Esophagus (tissue), 2 donors: ENCODE data around the gene DISP2. TPM values are rescaled to one million over a fixed set of nuclear protein-coding genes. Genes with fewer than 3 reads are reported as not detected.

Experiments
- H3K27ac ChIP-seq, 2 donors: one replicate each; pipeline ENCODE4 v1.5.1; 2013; ENCODE audit warnings: low read depth in 2 of 2, mild to moderate bottlenecking in 2 of 2, inconsistent platforms in 1 of 2, low read length in 1 of 2, moderate library complexity in 1 of 2
- H3K27me3 ChIP-seq, 2 donors: one replicate each; pipeline ENCODE4 v1.6.1; 2013; ENCODE audit warnings: low read length in 2 of 2, control low read depth in 1 of 2, mild to moderate bottlenecking in 1 of 2; ENCODE audit not compliant: insufficient read depth in 2 of 2, control insufficient read depth in 1 of 2
- H3K36me3 ChIP-seq, 2 donors: one replicate each; pipeline ENCODE4 v1.6.1; 2013; ENCODE audit warnings: low read length in 1 of 2; ENCODE audit not compliant: control insufficient read depth in 2 of 2, insufficient read depth in 2 of 2
- H3K4me1 ChIP-seq, 2 donors: one replicate each; pipeline ENCODE4 v1.6.1; 2013; ENCODE audit warnings: low read length in 1 of 2; ENCODE audit not compliant: control insufficient read depth in 2 of 2, insufficient read depth in 2 of 2
- H3K4me3 ChIP-seq, 2 donors: one replicate each; pipeline ENCODE4 v1.5.1; 2013; ENCODE audit warnings: low read length in 2 of 2, mild to moderate bottlenecking in 2 of 2, low read depth in 1 of 2, moderate library complexity in 1 of 2
- H3K9me3 ChIP-seq, 2 donors: one replicate each; pipeline ENCODE4 v1.6.1; 2013; ENCODE audit warnings: mild to moderate bottlenecking in 2 of 2, low read depth in 1 of 2, low read length in 1 of 2, moderate library complexity in 1 of 2; ENCODE audit not compliant: control insufficient read depth in 2 of 2, insufficient read depth in 1 of 2
- WGBS, 2 donors: extraction: QIAGEN DNeasy Blood & Tissue Kit; methylation state at CpG; one replicate each; pipeline ENCODE4 v1.1.7; 2013; 5-methylcytosine and 5-hydroxymethylcytosine counted together
- polyA plus RNA-seq, 2 donors: library from polyadenylated mRNA; stranded (reverse); fragments of 200-250 nt; gene quantifications; one replicate each; pipeline ENCODE4 v1.2.3, GENCODE V29; 2013
- donor health status: healthy with polysubstance abuse.
- donor health status: Bipolar disorder and iron deficiency.

Gene DISP2
- polyA plus RNA-seq, 2 donors: 0.33 to 1.3 TPM

DNA sequence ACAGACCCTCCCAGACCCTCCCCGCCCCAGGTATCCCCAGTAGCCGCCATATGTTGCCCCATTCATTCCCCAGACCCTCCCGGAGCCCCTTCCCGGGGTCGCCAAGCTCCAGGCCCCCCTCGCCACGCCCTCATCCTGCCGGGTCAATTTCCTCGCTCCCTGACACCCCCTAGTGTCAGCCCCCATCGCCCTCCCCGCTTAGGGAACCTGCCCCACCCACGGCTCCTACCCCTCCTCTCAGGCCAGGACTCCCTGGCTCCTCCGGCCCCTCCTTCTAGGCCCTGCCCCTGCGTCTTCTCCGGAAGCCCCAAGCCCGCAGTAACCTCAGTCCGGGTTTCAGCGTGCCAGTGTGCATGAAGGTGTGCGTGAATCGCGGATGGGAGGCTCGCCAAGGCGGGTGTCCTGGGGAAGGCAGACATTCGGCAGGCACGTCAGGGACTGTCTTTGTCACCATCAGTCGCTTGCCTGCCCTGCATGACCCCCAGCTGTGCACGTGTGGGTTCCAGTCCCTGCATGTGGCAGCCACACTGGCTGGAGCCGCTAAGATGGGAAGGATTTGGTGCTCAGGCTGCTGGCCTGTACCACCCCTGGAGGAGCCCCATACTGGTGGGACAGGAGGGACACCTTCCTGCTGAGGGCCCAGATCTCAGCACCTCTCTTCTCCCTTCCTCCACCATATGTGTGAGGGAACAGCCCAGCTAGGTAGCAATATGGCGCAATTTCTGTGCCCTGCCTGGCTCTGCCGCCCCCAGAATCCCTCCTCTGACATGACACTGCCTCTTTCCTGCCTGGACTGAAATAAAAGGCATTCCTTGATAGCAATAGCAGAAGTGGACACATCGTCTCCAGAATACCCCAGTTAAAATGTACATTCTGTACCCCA lies 693 bp downstream of the DISP2 start:
- H3K27me3 ChIP-seq: no peaks in the 10 kb centered on the region
- peaks cover 4 to 10% of the 10 kb centered on the region in 2 donors for H3K4me1 ChIP-seq
- H3K27ac ChIP-seq: no peak overlapping the region
- 11% methylated on average over 31 of the region's 31 CpGs for WGBS, 2 donors
- H3K36me3 ChIP-seq: no peaks in the 10 kb centered on the region
- no peaks in the 10 kb centered on the region for H3K9me3 ChIP-seq
- peak overlapping the region; percentile 36 to 48 for H3K4me3 ChIP-seq

DNA sequence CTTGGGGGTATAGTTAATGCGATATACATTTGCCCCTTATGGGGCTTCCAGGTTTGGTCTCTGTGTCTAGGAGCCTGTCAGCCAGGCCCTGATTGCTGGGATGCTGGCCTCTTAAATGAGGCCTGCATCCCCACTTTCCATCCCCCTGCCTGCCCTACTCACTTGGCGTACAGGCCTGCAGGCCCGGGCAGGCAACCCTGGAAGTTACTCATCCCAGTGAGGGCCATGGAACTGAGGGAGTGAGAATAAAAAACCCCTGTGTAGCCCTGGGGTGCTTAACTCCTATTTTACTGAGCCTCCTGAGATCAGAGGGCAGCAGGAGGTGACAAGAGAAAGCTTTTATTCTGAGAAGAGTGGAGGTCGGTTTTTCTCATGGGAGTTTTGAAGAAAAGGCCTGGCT lies 2.0 kb downstream of the DISP2 start:
- WGBS, 2 donors: 82 to 88% methylated on average over 4 of the region's 4 CpGs
- Histone ChIP-seq H3K4me1 (peaks cover 4 to 10% of the 10 kb centered on the region in 2 donors), H3K4me3 (no peak overlapping the region), H3K9me3 (no peaks in the 10 kb centered on the region), H3K27me3 (no peaks in the 10 kb centered on the region), H3K27ac (no peak overlapping the region), H3K36me3 (no peaks in the 10 kb centered on the region)

DNA sequence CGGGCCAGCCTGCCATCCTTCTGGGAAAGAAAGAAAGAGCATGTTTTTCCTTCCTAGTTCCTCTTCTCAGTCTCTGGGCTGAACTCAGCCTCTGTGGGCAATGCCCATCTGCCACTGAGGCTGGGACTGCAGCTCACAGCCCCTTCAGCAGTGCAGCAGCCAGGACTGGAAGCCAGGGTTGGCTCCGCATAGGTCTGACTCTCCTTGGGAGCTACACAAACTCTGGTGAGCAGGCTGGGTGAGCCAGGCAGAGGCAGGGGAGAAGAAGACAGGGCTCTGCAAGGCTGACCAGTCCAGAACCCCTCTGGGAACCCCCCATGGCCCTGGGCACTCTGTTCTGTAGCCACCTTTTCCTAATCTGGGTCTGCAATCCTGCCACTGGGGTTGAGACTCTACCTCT lies 3.6 kb downstream of the DISP2 start:
- H3K4me1 ChIP-seq: peaks cover 4 to 10% of the 10 kb centered on the region in 2 donors
- no peaks in the 10 kb centered on the region for H3K36me3 ChIP-seq
- no peak overlapping the region for H3K4me3 ChIP-seq
- 82 to 88% methylated on average over 2 of the region's 2 CpGs for WGBS, 2 donors
- no peak overlapping the region for H3K27ac ChIP-seq
- H3K27me3 ChIP-seq: no peaks in the 10 kb centered on the region
- H3K9me3 ChIP-seq: no peaks in the 10 kb centered on the region

DNA sequence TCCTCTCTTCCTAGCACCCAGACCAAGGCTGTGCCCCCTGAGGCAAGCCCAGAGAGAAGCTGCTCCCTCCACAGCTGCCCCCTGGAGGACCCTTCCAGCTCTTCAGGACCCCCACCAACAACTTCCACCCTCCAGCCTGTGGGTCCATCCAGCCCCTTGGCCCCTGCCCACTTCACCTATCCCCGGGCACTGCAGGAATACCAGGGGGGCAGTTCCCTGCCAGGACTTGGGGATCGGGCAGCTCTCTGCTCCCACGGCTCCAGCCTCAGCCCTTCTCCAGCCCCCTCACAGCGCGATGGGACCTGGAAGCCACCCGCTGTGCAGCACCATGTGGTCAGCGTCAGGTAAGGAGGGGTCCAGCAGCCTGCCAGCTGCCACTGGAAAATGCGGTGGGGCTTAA lies 5.6 kb downstream of the DISP2 start:
- 85% methylated on average over 7 to 8 of the region's 8 CpGs for WGBS, 2 donors
- H3K27ac ChIP-seq: no peak overlapping the region
- H3K4me1 ChIP-seq: peaks cover 7 to 16% of the 10 kb centered on the region in 2 donors

DNA sequence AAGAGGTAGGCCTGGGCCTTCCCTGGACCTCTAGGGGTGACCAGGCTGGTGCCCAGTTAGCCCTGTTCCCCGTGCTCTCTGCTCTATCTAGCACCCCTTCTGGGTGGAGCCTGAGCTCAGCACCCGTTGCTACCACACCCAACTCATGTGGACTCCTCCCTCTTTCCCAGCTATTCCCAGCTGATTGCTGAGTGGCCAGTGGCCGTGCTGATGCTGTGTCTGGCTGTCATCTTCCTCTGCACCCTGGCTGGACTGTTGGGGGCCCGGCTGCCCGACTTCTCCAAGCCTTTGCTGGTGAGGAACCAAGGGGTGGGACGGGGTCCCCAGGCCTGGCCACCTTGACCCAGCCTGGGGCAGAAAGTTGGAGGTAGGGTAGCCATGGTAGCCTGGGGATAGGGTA lies 6.2 kb downstream of the DISP2 start:
- WGBS, 2 donors: 69 to 75% methylated on average over 6 of the region's 6 CpGs

More for the DNA sequence above, 5.6 kb downstream of the DISP2 start:
- no peaks in the 10 kb centered on the region for H3K27me3 ChIP-seq
- H3K36me3 ChIP-seq: no peaks in the 10 kb centered on the region
- no peak overlapping the region for H3K4me3 ChIP-seq
- no peaks in the 10 kb centered on the region for H3K9me3 ChIP-seq

DNA sequence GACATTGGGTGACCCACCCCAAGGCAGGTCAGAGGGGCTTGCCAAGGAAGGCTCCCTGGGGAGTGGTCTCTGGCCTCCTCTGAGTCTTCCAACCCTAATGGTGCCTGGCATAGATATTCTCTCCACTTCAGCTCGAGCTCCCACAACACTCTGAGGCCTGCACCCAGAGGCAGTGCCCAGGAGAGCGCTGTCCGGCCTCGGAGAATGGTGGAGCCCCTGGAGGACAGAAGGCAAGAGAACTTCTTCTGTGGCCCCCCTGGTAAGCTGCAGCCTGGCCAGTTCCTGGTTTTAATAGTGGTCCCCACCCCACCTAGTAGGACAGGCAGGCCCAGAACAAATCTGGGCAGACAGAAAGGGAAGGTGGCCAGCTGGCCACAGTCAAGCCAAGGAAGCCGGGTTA lies 7.0 kb downstream of the DISP2 start:
- H3K9me3 ChIP-seq: no peaks in the 10 kb centered on the region
- no peaks in the 10 kb centered on the region for H3K27me3 ChIP-seq
- H3K4me1 ChIP-seq: peaks cover 7 to 14% of the 10 kb centered on the region in 2 donors
- H3K36me3 ChIP-seq: no peaks in the 10 kb centered on the region
- no peak overlapping the region for H3K4me3 ChIP-seq
- no peak overlapping the region for H3K27ac ChIP-seq
- WGBS, 2 donors: 89 to 93% methylated on average over 5 of the region's 5 CpGs

More for the DNA sequence above, 6.2 kb downstream of the DISP2 start:
- Histone ChIP-seq H3K9me3 (no peaks in the 10 kb centered on the region), H3K36me3 (no peaks in the 10 kb centered on the region), H3K27me3 (no peaks in the 10 kb centered on the region), H3K4me3 (no peak overlapping the region), H3K4me1 (peaks cover 7 to 14% of the 10 kb centered on the region in 2 donors), H3K27ac (no peak overlapping the region)

DNA sequence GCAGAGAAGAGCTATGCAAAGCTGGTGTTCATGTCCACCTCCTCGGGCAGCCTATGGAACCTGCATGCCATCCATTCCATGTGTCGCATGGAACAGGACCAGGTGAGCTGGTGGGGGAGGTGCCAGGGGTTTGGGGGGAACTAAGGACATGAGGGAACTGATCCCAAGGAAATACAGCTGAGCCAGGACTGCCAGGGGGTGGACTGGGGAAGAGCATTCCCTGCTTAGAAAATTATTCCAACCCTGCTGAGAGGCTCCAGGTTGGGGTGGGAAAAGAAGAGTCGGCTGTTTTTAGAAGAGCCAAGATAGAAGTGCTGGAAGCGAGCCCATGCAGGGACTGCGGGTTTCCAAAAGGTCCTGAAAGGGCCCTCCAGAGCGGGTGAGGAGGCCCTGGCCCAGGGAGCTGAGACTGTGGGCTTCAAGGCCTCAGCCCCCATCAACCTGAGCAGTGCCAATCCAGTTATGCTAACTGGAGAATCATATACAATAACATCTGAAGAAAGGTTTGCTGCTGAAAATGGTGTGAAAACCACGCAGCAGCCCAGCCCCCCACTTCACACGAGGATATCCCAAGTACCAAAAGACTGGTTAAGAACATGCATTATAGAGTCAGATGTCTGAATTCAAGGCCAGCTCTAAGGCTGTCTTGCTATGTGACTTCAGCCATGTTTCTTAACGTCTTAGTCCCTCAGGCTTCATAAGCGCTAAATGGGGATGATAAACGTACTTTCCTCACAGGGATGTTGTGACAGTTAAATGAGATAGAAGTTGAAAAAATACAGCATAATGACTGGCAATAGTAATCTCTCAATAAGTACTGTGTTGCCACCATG lies 7.8 kb downstream of the DISP2 start:
- peaks cover 7 to 14% of the 10 kb centered on the region in 2 donors for H3K4me1 ChIP-seq
- no peaks in the 10 kb centered on the region for H3K27me3 ChIP-seq
- H3K4me3 ChIP-seq: no peak overlapping the region
- H3K27ac ChIP-seq: no peak overlapping the region
- no peaks in the 10 kb centered on the region for H3K9me3 ChIP-seq
- WGBS, 2 donors: 89 to 91% methylated on average over 11 of the region's 11 CpGs
- no peaks in the 10 kb centered on the region for H3K36me3 ChIP-seq

DNA sequence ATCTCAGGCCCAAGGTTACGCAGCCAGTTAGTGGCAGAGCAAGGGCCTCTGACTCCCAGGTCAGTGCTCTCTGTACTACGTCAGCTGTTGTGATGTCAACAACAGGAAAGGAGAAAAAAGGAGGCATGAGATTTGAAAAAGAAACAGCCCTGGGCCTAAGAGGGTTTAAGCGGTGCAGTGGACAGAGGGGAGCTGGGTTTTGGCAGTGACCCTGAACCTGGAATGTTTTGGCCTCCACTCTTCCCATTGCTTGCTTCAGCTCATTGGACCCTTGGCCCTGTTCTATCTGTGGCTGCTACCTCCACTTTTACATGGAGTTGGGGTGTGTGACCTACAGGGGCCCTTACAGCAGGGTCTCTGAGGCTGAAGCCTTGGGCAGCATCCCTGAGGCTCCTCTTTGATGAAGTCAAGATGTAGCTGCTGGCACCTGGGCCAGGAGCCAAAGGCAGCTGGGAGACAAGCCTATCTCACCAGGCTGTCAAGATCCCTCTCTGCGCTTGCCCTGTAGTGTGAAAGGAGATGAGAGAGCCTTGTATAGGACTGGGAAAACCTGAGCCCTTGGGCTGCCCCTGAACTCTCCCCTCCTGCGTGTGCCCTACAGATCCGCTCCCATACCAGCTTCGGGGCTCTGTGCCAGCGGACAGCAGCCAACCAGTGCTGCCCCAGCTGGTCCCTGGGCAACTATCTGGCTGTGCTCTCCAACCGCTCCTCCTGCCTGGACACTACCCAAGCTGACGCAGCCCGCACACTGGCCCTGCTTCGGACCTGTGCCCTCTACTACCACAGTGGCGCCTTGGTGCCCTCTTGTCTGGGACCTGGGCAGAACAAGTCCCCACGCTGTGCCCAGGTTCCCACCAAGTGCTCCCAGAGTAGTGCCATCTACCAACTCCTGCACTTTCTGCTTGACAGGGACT lies 8.7 kb downstream of the DISP2 start:
- Histone ChIP-seq H3K27me3 (no peaks in the 10 kb centered on the region), H3K36me3 (no peaks in the 10 kb centered on the region), H3K4me3 (peak overlapping the region in 1 of 2 donors; percentile 44), H3K9me3 (no peaks in the 10 kb centered on the region), H3K27ac (no peak overlapping the region), H3K4me1 (peaks cover 7 to 14% of the 10 kb centered on the region in 2 donors)
- 85 to 86% methylated on average over 14 of the region's 14 CpGs for WGBS, 2 donors

DNA sequence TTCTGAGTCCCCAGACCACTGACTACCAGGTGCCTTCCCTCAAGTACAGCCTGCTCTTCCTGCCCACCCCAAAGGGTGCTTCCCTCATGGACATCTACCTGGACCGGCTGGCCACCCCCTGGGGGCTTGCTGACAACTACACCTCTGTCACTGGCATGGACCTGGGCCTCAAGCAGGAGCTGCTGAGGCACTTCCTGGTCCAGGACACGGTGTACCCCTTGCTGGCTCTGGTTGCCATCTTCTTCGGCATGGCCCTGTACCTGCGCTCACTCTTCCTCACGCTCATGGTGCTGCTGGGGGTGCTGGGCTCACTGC lies 9.3 kb downstream of the DISP2 start:
- WGBS, 2 donors: 66 to 84% methylated on average over 5 of the region's 5 CpGs

More for the DNA sequence above, 9.3 kb downstream of the DISP2 start:
- Histone ChIP-seq H3K9me3 (no peaks in the 10 kb centered on the region), H3K4me3 (peak overlapping the region in 1 of 2 donors; percentile 44), H3K36me3 (no peaks in the 10 kb centered on the region), H3K4me1 (peaks cover 7 to 14% of the 10 kb centered on the region in 2 donors), H3K27me3 (no peaks in the 10 kb centered on the region), H3K27ac (peak overlapping the region in 1 of 2 donors; percentile 68)
